H1 (cell line): ENCODE measurements around the gene HSP90B1. TPM values are rescaled to one million over a fixed set of nuclear protein-coding genes. Genes with fewer than 3 reads are reported as not detected.
A peak's percentile ranks its signal among the peaks of the same experiment; 100 is the strongest.

Experiments used
- CTCF ChIA-PET: fragments of 300-600 bp; sonication (Branson Sonifier 250); formaldehyde crosslinking; loops from one replicate; lab custom pipeline; 2021; ENCODE audit not compliant: partially characterized antibody; lab: Charles Lee
- POLR2A ChIA-PET: fragments of 300-600 bp; sonication (Branson Sonifier 250); formaldehyde crosslinking; loops from one replicate; lab custom pipeline; 2021; ENCODE audit warnings: inconsistent platforms; ENCODE audit not compliant: partially characterized antibody; lab: Charles Lee
- DNase-seq, 2 experiments: peaks; one replicate each; pipeline versions ENCODE4 v3.0.0 to v3.0.0-alpha.2; 2010 to 2022; ENCODE audit warnings: low spot score in 2 of 2, low read depth in 1 of 2, mixed read lengths in 1 of 2
- FAIRE-seq: peaks from 2 replicates; lab custom pipeline; 2011; peaks lifted over from hg19 to GRCh38; lab: Jason Lieb, UNC
- H2AFZ ChIP-seq: 2 replicates; pipeline ENCODE4 v1.8.1; 2012; ENCODE audit warnings: low read length, inconsistent platforms
- H2AK5ac ChIP-seq: 2 replicates; pipeline ENCODE4 v1.6.1; 2013; ENCODE audit warnings: low read depth, low read length
- H2BK120ac ChIP-seq: replicated peaks from 2 replicates; pipeline ENCODE3; 2013; ENCODE audit warnings: low read depth, low read length, inconsistent platforms
- H2BK12ac ChIP-seq: 2 replicates; pipeline ENCODE4 v1.6.1; 2013; ENCODE audit warnings: low read depth, low read length
- H2BK15ac ChIP-seq: 2 replicates; pipeline ENCODE4 v1.6.1; 2013; ENCODE audit warnings: low read length
- H2BK20ac ChIP-seq: 2 replicates; pipeline ENCODE4 v1.6.1; 2013; ENCODE audit warnings: low read length
- H2BK5ac ChIP-seq: 2 replicates; pipeline ENCODE4 v1.6.1; 2013; ENCODE audit warnings: low read depth, low read length
- H3K14ac ChIP-seq: 2 replicates; pipeline ENCODE4 v1.6.1; 2013; ENCODE audit warnings: inconsistent platforms; ENCODE audit not compliant: insufficient read length
- H3K18ac ChIP-seq: 2 replicates; pipeline ENCODE4 v1.6.1; 2013; ENCODE audit warnings: low read length; ENCODE audit errors: extremely low read depth
- H3K23ac ChIP-seq: 2 replicates; pipeline ENCODE4 v1.6.1; 2013; ENCODE audit warnings: inconsistent platforms; ENCODE audit not compliant: insufficient read length
- H3K23me2 ChIP-seq: 2 replicates; pipeline ENCODE4 v1.6.1; 2013; ENCODE audit warnings: low read depth, low read length
- H3K27ac ChIP-seq: 2 replicates; pipeline ENCODE4 v1.6.1; 2011; ENCODE audit warnings: low read depth, low read length, inconsistent platforms
- H3K27me3 ChIP-seq, 4 experiments: replicated peaks in 1 of 4; 1 replicate in 1 of 4; 2 replicates in 3 of 4; pipeline versions ENCODE4 v1.6.1 to v1.8.1; 2011 to 2013; ENCODE audit warnings: low read length in 3 of 4, mild to moderate bottlenecking in 3 of 4, inconsistent platforms in 2 of 4, mixed read lengths in 2 of 4, moderate library complexity in 1 of 4; ENCODE audit not compliant: control insufficient read depth in 3 of 4, insufficient read depth in 3 of 4; ENCODE audit errors: extremely low read depth in 1 of 4
- H3K36me3 ChIP-seq, 4 experiments: 2 replicates each; pipeline versions ENCODE4 v1.6.1 to v1.8.1; 2011 to 2013; ENCODE audit warnings: mild to moderate bottlenecking in 4 of 4, low read length in 3 of 4, moderate library complexity in 2 of 4, control low read depth in 1 of 4, inconsistent platforms in 1 of 4; ENCODE audit not compliant: insufficient read depth in 4 of 4, control insufficient read depth in 2 of 4
- H3K4ac ChIP-seq: replicated peaks from 2 replicates; pipeline ENCODE3; 2013; ENCODE audit warnings: low read length, low read depth, mixed read lengths, inconsistent platforms; ENCODE audit not compliant: insufficient read length
- H3K4me1 ChIP-seq, 4 experiments: replicated peaks in 1 of 4; 1 replicate in 1 of 4; 2 replicates in 3 of 4; pipeline versions ENCODE4 v1.6.1 to v1.8.1; 2011 to 2013; ENCODE audit warnings: low read length in 3 of 4, inconsistent platforms in 2 of 4, mixed read lengths in 1 of 4; ENCODE audit not compliant: insufficient read depth in 4 of 4, control insufficient read depth in 3 of 4
- H3K4me2 ChIP-seq, 2 experiments: 2 replicates each; pipeline versions ENCODE4 v1.6.1 to v1.8.1; 2011 to 2013; ENCODE audit warnings: low read depth in 2 of 2, low read length in 2 of 2, control low read depth in 1 of 2, inconsistent platforms in 1 of 2, mild to moderate bottlenecking in 1 of 2; ENCODE audit not compliant: insufficient read depth in 1 of 2
- H3K4me3 ChIP-seq, 4 experiments: fragments of 200-600, 300-600 bp in 1 of 4; sonication (generic), shearing (Covaris generic), sonication (Bioruptor Twin) in 1 of 4; 2 replicates each; pipeline versions ENCODE4 v1.5.1 to v1.8.1; 2011 to 2016; ENCODE audit warnings: low read length in 4 of 4, low read depth in 3 of 4, control low read depth in 2 of 4, inconsistent platforms in 2 of 4, mild to moderate bottlenecking in 2 of 4, mixed read lengths in 1 of 4, moderate library complexity in 1 of 4; ENCODE audit not compliant: insufficient read depth in 2 of 4; ENCODE audit errors: extremely low read depth in 1 of 4
- H3K56ac ChIP-seq: replicated peaks from 2 replicates; pipeline ENCODE3; 2013; ENCODE audit warnings: low read depth, mild to moderate bottlenecking, mixed read lengths, low read length, inconsistent platforms; ENCODE audit not compliant: insufficient read length
- H3K79me1 ChIP-seq: 2 replicates; pipeline ENCODE4 v1.6.1; 2013; ENCODE audit warnings: low read depth, low read length, control low read depth
- H3K79me2 ChIP-seq, 2 experiments: 2 replicates each; pipeline versions ENCODE4 v1.6.1 to v1.8.1; 2012 to 2013; ENCODE audit warnings: low read length in 2 of 2, mild to moderate bottlenecking in 2 of 2, inconsistent platforms in 1 of 2; ENCODE audit not compliant: insufficient read depth in 2 of 2, control insufficient read depth in 1 of 2
- H3K9ac ChIP-seq, 4 experiments: replicated peaks in 1 of 4; 1 replicate in 1 of 4; 2 replicates in 3 of 4; pipeline versions ENCODE4 v1.6.1 to v1.8.1; 2011 to 2013; ENCODE audit warnings: low read depth in 3 of 4, low read length in 3 of 4, control low read depth in 2 of 4, mild to moderate bottlenecking in 2 of 4, moderate library complexity in 2 of 4, inconsistent platforms in 1 of 4; ENCODE audit errors: extremely low read depth in 1 of 4
- H3K9me3 ChIP-seq, 2 experiments: 2 replicates each; pipeline versions ENCODE4 v1.6.1 to v1.8.1; 2012 to 2013; ENCODE audit warnings: mild to moderate bottlenecking in 2 of 2, moderate library complexity in 2 of 2, control low read depth in 1 of 2, inconsistent platforms in 1 of 2, low read depth in 1 of 2, low read length in 1 of 2, mixed read lengths in 1 of 2; ENCODE audit not compliant: insufficient read depth in 2 of 2
- H4K20me1 ChIP-seq, 2 experiments: replicated peaks in 1 of 2; 2 replicates each; pipeline versions ENCODE3 to v1.8.1; 2011 to 2013; ENCODE audit warnings: inconsistent platforms in 2 of 2, low read length in 2 of 2, mild to moderate bottlenecking in 1 of 2; ENCODE audit not compliant: insufficient read depth in 2 of 2, control insufficient read depth in 1 of 2
- H4K5ac ChIP-seq: 2 replicates; pipeline ENCODE4 v1.6.1; 2013; ENCODE audit warnings: low read length, low read depth, mixed read lengths, inconsistent platforms; ENCODE audit not compliant: insufficient read length
- H4K8ac ChIP-seq: 2 replicates; pipeline ENCODE4 v1.8.0; 2013; ENCODE audit warnings: mild to moderate bottlenecking, moderate library complexity, low read length, inconsistent platforms; ENCODE audit not compliant: insufficient read depth; ENCODE audit errors: extremely low read depth
- H4K91ac ChIP-seq: replicated peaks from 2 replicates; pipeline ENCODE3; 2013; ENCODE audit warnings: low read length, mixed read lengths, inconsistent platforms; ENCODE audit not compliant: insufficient read length
- CTBP2 ChIP-seq: IDR thresholded peaks from 2 replicates; pipeline ENCODE4 v1.7.0; 2011; ENCODE audit warnings: borderline replicate concordance, mild to moderate bottlenecking, moderate library complexity, mixed read lengths, low read length; ENCODE audit not compliant: insufficient read depth, insufficient read length
- FOSL1 ChIP-seq: IDR thresholded peaks from 2 replicates; pipeline ENCODE4 v1.6.1; 2011; ENCODE audit warnings: mild to moderate bottlenecking, low read depth, low read length, moderate library complexity; ENCODE audit not compliant: insufficient read depth
- GTF2F1 ChIP-seq: IDR thresholded peaks from 2 replicates; pipeline ENCODE4 v1.6.1; 2012; ENCODE audit warnings: low read depth, low read length, improper control_type of control experiment, borderline replicate concordance
- KDM5A ChIP-seq: fragments of 200-600 bp; IDR thresholded peaks from 2 replicates; pipeline ENCODE4 v1.7.1; 2012; ENCODE audit warnings: mild to moderate bottlenecking, low read length, inconsistent platforms, mixed read lengths
- RNF2 ChIP-seq: fragments of 200-900, 300-1000 bp; sonication (generic); IDR thresholded peaks from 2 replicates; pipeline ENCODE4 v1.7.1; 2016; ENCODE audit warnings: borderline replicate concordance, low read depth, mild to moderate bottlenecking, antibody characterized with exemption, low read length; ENCODE audit not compliant: poor library complexity, severe bottlenecking; ENCODE audit errors: missing control alignments
- TAF7 ChIP-seq: optimal IDR thresholded peaks from 2 replicates; pipeline ENCODE3; 2011; ENCODE audit warnings: low read depth, mild to moderate bottlenecking, inconsistent platforms, low read length, moderate library complexity, borderline replicate concordance
- TBP ChIP-seq: IDR thresholded peaks from 2 replicates; pipeline ENCODE4 v1.6.1; 2011; ENCODE audit warnings: low read depth, low read length, improper control_type of control experiment
- ZNF274 ChIP-seq: IDR thresholded peaks from 2 replicates; pipeline ENCODE4 v1.7.0; 2012; ENCODE audit warnings: low read length, borderline replicate concordance; ENCODE audit errors: extremely low read depth
- WGBS, 2 experiments: shearing (Covaris generic) in 1 of 2; methylation state at CpG; one replicate each; pipeline versions ENCODE4 v1.1.6 to v1.1.7; 2013 to 2015; ENCODE audit warnings: low lambda C conversion rate in 2 of 2, mixed read lengths in 2 of 2, inconsistent platforms in 1 of 2, low coverage in 1 of 2, missing lambda C conversion rate in 1 of 2; ENCODE audit not compliant: insufficient replicate concordance in 2 of 2, insufficient coverage in 1 of 2, insufficient read length in 1 of 2; ENCODE audit errors: extremely low coverage in 1 of 2, missing lambda C conversion rate in 1 of 2; 5-methylcytosine and 5-hydroxymethylcytosine counted together
- polyA plus RNA-seq, 7 experiments: library from polyadenylated mRNA; depleted of rRNA in 3 of 7; stranded (reverse) in 5 of 7; unstranded in 2 of 7; fragments of >200 nt in 5 of 7; fragments of 200-250 nt in 2 of 7; gene quantifications; 1 replicate in 5 of 7; 2 replicates in 1 of 7; 4 replicates in 1 of 7; pipeline versions ENCODE4 v1.2.1 to v1.2.3, GENCODE V29; 2011 to 2013; ENCODE audit warnings: missing spikeins in 2 of 7, mixed read lengths in 2 of 7
- total RNA-seq: library from RNA; stranded (reverse); fragmentation: NEBNext Ultra II Directional; extraction: Animal tissue kit (Norgen Biotek cat#: 25700); gene quantifications from 2 replicates; pipeline ENCODE4 v1.2.1, GENCODE V29; 2021
- TF ChIP-seq, protein P1 (sequence below), 3 experiments: IDR thresholded peaks; 1 replicate in 2 of 3; 2 replicates in 1 of 3; pipeline versions ENCODE4 v1.5.1 to v1.6.1; 2011; ENCODE audit warnings: low read length in 3 of 3, mild to moderate bottlenecking in 3 of 3, inconsistent platforms in 2 of 3, low read depth in 1 of 3, moderate library complexity in 1 of 3; ENCODE audit not compliant: insufficient read depth in 1 of 3; ENCODE audit errors: control extremely low read depth in 1 of 3

HSP90B1 gene
- total and polyA plus RNA-seq, 2 of the 8 experiments (the other 6 are each of a cell fraction or from before 2014, with no cell fraction given), result 161 to 847 TPM

DNA sequence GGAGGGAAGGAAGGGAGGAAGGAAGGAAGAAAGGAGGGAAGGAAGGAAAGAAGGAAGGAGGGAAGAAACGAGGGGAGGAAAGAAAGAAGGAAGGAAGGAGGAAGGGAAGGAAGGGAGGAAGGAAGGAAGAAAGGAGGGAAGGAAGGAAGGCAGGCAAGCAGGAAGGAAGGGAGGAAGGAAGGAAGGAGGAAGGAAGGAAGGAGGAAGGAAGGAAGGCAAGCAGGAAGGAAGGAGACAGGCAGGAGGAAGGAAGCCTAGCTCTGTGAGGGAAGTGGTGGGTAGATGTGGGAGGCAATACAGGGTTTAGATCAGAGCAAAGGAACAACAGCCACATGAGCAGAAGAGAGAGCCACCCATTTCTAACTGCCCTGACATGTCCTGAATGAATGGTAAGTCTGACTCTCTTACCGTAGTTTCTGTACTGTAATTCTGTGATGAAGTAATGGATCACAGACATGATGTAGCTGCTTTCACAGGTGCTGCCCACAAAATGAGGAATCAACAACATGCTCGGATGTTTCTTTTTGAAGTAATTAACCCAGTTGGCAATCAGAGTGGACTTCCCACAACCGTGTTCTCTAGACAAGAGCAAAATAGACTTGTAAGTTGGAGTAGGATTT is 24.4 kb upstream of the HSP90B1 start:
- ChIA-PET CTCF (interaction anchor here (0.9 kb wide), 1 partner anchor 11 kb away, joined by 3 read pairs; no protein-coding TSS in a partner anchor), POLR2A (interaction anchor here (0.9 to 1.1 kb wide), 3 partner anchors 9 to 22 kb away, joined by 3 read pairs; no protein-coding TSS in a partner anchor)
- no peaks in the 10 kb centered on the region for H3K36me3 ChIP-seq
- no peaks in the 10 kb centered on the region for H4K20me1 ChIP-seq
- H3K27ac ChIP-seq, result no peak overlapping the region
- H2BK120ac ChIP-seq, result no peak overlapping the region
- peaks cover 0 to 2% (median 0%) of the 10 kb centered on the region in 4 experiments; a peak in 2 of 7 replicates for H3K4me1 ChIP-seq
- H4K8ac ChIP-seq, result no peak overlapping the region
- no peak overlapping the region for H2BK5ac ChIP-seq
- no peak overlapping the region for H4K91ac ChIP-seq
- no peak overlapping the region for H3K9ac ChIP-seq
- H3K4me3 ChIP-seq, result no peak overlapping the region
- H3K9me3 ChIP-seq, result no peaks in the 10 kb centered on the region
- 84% methylated on average over 3 of the region's 4 CpGs; no CpG with 5 or more reads in 1 of the 2 experiments for WGBS, 2 experiments
- H3K18ac ChIP-seq, result no peak overlapping the region
- DNase-seq, result no peak
- no peak overlapping the region for H3K4ac ChIP-seq
- no peak overlapping the region for H4K5ac ChIP-seq
- no peak for FAIRE-seq
- no peak overlapping the region for H3K4me2 ChIP-seq
- no peak overlapping the region for H3K56ac ChIP-seq
- peaks cover 4% of the 10 kb centered on the region; the same call in 1 of the 2 replicates for H3K23me2 ChIP-seq
- no peaks in the 10 kb centered on the region for H3K27me3 ChIP-seq
- H3K14ac ChIP-seq, result no peak overlapping the region
- H2BK15ac ChIP-seq, result peak overlapping the region; percentile 73
- peak overlapping the region; percentile 69; the same call in 1 of the 2 replicates for H2AK5ac ChIP-seq
- no peak overlapping the region for H2AFZ ChIP-seq
- no peak overlapping the region for H2BK20ac ChIP-seq
- H3K79me1 ChIP-seq, result no peaks in the 10 kb centered on the region
- no peak overlapping the region for H3K23ac ChIP-seq
- no peaks in the 10 kb centered on the region for H3K79me2 ChIP-seq
- peak overlapping the region; percentile 20; the same call in 1 of the 2 replicates for H2BK12ac ChIP-seq
- TF ChIP-seq FOSL1, result no peak
- TF ChIP-seq TBP, result no peak
- TF ChIP-seq TAF7, result no peak
- no peak for TF ChIP-seq RNF2
- no peak for TF ChIP-seq ZNF274
- no peak for TF ChIP-seq KDM5A
- no peak for TF ChIP-seq CTBP2
- TF ChIP-seq, protein P1, sequence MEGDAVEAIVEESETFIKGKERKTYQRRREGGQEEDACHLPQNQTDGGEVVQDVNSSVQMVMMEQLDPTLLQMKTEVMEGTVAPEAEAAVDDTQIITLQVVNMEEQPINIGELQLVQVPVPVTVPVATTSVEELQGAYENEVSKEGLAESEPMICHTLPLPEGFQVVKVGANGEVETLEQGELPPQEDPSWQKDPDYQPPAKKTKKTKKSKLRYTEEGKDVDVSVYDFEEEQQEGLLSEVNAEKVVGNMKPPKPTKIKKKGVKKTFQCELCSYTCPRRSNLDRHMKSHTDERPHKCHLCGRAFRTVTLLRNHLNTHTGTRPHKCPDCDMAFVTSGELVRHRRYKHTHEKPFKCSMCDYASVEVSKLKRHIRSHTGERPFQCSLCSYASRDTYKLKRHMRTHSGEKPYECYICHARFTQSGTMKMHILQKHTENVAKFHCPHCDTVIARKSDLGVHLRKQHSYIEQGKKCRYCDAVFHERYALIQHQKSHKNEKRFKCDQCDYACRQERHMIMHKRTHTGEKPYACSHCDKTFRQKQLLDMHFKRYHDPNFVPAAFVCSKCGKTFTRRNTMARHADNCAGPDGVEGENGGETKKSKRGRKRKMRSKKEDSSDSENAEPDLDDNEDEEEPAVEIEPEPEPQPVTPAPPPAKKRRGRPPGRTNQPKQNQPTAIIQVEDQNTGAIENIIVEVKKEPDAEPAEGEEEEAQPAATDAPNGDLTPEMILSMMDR (IDR thresholded peaks at IDR 0.05; ENCODE audit: control extremely low read depth in 1 of 3, insufficient read depth in 1 of 3, low read depth in 1 of 3, low read length in 3 of 3), result no peak
- TF ChIP-seq GTF2F1, result no peak
